ENCODE results near the gene ARHGEF19.
"Not testable (repeated sequence)": the region's sequence is repeated elsewhere in the genome, so short reads cannot be mapped to it uniquely, and the experiment has no call there.

The ARHGEF19 gene

GRCh38 chr1:16243936-16244649, 31.6 kb upstream of the ARHGEF19 start:
- DNase-seq: peak; percentile 9

GRCh38 chr1:16243215-16243610, 30.8 kb upstream of the ARHGEF19 start:
- DNase-seq: no peak

- DNase-seq: no peak
Observed at GRCh38 chr1:16242556-16243214, 30.2 kb upstream of the ARHGEF19 start.

GRCh38 chr1:16241221-16241708, 28.8 kb upstream of the ARHGEF19 start:
- no peak for DNase-seq

- no peak for DNase-seq
Observed at GRCh38 chr1:16239972-16240491, 27.6 kb upstream of the ARHGEF19 start.

- no peak for DNase-seq
Observed at GRCh38 chr1:16237343-16237830, 24.9 kb upstream of the ARHGEF19 start.

GRCh38 chr1:16236511-16237342, 24.3 kb upstream of the ARHGEF19 start, which contains the start of gene CPLANE2:
CPLANE2 (minus strand) TSS chr1:16237183; CDS start chr1:16236742, 441 bp downstream.
- DNase-seq: peak; percentile 82

GRCh38 chr1:16235944-16236510, 23.6 kb upstream of the ARHGEF19 start:
- peak; percentile 22 for DNase-seq

- no peak for DNase-seq
Observed at GRCh38 chr1:16235347-16235746, 22.9 kb upstream of the ARHGEF19 start.

GRCh38 chr1:16233431-16233830, 21.0 kb upstream of the ARHGEF19 start:
- no peak for DNase-seq

- no peak for DNase-seq
Observed at GRCh38 chr1:16232316-16232710, 19.9 kb upstream of the ARHGEF19 start.

GRCh38 chr1:16231331-16232315, 19.2 kb upstream of the ARHGEF19 start:
- no peak for DNase-seq

GRCh38 chr1:16230744-16231143, 18.3 kb upstream of the ARHGEF19 start:
- no peak for DNase-seq

- DNase-seq: no peak
Observed at GRCh38 chr1:16229976-16230740, 17.7 kb upstream of the ARHGEF19 start.

GRCh38 chr1:16226490-16227179, 14.2 kb upstream of the ARHGEF19 start:
- DNase-seq: no peak

GRCh38 chr1:16226129-16226489, 13.7 kb upstream of the ARHGEF19 start:
- no peak for DNase-seq

GRCh38 chr1:16224472-16224871, 12.0 kb upstream of the ARHGEF19 start:
- DNase-seq: no peak

- DNase-seq: not testable (repeated sequence)
Observed at GRCh38 chr1:16222716-16223115, 10.3 kb upstream of the ARHGEF19 start.

- DNase-seq: no peak
Observed at GRCh38 chr1:16221499-16221898, 9.0 kb upstream of the ARHGEF19 start.

GRCh38 chr1:16219968-16220500, 7.6 kb upstream of the ARHGEF19 start:
- DNase-seq: no peak

Data from NCI-H2081 treated with DMSO at 0.1 percent for 48 hours (cell line).